Suprapubic skin (tissue), 3 donors: ENCODE data around the gene DTNB.

Experiments
- POLR2A ChIP-seq, 2 donors: fragments of 450-650 bp; IDR thresholded peaks; one replicate each; pipeline ENCODE4 v1.6.1; 2017; ENCODE audit warnings: antibody characterized with exemption in 2 of 2, mild to moderate bottlenecking in 2 of 2, moderate library complexity in 2 of 2
- TF ChIP-seq, protein P1 (sequence below), 2 donors: fragments of 200-600 bp in 1 of 2; fragments of 450-650 bp in 1 of 2; sonication (generic) in 1 of 2; IDR thresholded peaks; one replicate each; pipeline ENCODE4 v1.5.1; 2016 to 2019; ENCODE audit warnings: antibody characterized with exemption in 2 of 2, mild to moderate bottlenecking in 1 of 2, moderate library complexity in 1 of 2

- TF ChIP-seq, protein P1, sequence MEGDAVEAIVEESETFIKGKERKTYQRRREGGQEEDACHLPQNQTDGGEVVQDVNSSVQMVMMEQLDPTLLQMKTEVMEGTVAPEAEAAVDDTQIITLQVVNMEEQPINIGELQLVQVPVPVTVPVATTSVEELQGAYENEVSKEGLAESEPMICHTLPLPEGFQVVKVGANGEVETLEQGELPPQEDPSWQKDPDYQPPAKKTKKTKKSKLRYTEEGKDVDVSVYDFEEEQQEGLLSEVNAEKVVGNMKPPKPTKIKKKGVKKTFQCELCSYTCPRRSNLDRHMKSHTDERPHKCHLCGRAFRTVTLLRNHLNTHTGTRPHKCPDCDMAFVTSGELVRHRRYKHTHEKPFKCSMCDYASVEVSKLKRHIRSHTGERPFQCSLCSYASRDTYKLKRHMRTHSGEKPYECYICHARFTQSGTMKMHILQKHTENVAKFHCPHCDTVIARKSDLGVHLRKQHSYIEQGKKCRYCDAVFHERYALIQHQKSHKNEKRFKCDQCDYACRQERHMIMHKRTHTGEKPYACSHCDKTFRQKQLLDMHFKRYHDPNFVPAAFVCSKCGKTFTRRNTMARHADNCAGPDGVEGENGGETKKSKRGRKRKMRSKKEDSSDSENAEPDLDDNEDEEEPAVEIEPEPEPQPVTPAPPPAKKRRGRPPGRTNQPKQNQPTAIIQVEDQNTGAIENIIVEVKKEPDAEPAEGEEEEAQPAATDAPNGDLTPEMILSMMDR (IDR thresholded peaks at IDR 0.05), result no peak
- no peak for TF ChIP-seq POLR2A (IDR thresholded peaks at IDR 0.05)
These were observed 343.1 kb downstream of the DTNB start for GRCh38 chr2:25330273-25330672.
